NCI-H748 (cell line): ENCODE data around the gene KSR1.
A peak's percentile ranks its signal among the peaks of the same experiment; 100 is the strongest.

Experiments
- DNase-seq: peaks from one replicate; lab custom pipeline; 2025; ENCODE audit not compliant: unreplicated experiment; lab: John Stamatoyannopoulos, UW

Gene KSR1

DNA sequence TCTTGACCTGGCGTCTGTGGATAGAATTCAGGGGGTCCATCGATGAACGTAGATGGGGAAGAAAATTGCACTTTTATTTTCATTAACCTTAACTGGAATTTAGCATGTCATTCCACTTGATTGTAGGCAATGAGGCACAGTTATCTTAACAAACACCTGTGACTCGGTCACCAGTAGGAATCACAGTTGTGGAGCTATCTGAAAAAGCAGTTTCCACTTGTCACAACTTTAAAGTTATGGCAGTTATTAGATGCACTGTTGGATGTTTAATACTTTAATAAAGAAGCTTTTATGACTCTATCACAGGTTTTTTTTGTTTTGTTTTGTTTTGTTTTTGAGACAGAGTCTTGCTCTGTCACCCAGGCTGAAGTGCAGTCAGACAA, 91.0 kb downstream of the KSR1 start:
- no peak for DNase-seq

DNA sequence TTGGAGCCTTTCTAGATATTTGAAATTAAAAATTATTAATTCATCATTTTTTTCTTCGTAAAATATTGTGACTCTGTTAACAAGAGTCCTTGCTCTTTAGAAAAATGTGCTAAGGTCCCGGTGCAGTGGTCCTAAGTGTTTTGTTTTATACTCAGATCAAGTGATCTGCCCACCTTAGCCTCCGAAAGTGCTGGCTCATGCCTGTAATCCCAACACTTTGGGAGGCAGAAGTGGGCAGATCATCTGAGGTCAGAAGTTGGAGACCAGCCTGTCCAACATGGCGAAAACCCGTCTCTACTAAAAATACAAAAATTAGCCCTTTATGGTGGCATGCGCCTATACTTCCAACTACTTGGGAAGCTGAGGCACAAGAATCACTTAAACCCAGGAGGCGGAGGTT, 92.1 kb downstream of the KSR1 start:
- DNase-seq = no peak

DNA sequence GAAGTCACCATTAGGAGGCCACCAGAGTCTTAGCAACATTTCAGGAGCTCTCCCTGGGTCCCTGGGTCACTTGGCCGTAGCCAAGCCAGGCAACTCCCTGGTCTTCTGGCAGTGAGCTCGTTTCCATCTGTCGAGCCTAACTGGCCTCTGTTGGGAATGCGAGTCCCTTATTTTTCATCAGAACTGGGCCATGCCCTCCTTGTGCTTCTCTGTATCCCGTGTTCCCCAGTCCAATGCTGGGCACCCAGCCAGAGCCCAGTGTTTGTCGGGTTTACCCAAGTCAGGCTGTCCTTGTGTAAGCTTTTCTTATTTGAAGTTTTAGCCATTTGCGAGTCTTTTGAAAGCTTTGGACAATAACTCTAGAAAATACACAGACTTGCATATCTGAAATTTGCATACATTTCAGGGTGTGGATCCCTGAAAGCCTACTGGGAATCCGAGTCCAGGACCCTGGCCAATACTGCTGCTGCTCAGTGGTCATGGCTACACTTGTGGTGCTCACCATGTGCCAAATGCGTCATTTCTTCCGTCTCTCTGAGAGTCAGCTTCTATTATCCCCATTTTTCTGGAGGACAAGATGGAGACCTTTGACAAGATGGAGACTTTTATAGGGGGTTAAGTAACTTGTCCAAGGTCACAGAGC, 93.1 kb downstream of the KSR1 start:
- DNase-seq = no peak

GRCh38 chr17:27550291-27550930, 94.2 kb downstream of the KSR1 start:
- DNase-seq = no peak

DNA sequence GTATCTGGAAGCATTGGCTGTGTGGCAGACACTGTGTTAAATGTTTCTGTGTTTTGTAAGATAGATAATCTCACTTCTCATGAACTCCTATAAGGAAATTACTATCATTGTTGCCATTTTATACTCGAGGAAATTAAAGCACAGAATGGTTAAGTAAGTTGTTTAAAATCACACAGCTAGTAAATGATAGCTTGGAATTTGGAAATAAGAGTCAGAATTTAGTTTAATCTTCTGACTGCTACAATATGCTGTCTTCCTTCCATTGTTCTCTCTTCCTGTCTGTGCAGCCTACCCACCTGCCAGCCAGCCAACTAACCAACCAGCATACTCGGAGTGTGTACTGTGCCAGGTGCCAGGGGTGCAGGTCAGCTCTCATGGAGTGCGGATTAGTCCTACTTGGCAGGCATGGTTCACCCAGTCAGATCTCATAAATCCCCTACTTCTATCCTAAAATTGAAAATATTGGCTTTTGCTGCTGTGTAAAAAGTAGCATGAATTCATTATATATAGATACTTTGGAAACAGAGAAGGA, 94.8 kb downstream of the KSR1 start:
- DNase-seq = peak; percentile 10

- no peak for DNase-seq
Observed at GRCh38 chr17:27551701-27552248, 95.5 kb downstream of the KSR1 start.

DNA sequence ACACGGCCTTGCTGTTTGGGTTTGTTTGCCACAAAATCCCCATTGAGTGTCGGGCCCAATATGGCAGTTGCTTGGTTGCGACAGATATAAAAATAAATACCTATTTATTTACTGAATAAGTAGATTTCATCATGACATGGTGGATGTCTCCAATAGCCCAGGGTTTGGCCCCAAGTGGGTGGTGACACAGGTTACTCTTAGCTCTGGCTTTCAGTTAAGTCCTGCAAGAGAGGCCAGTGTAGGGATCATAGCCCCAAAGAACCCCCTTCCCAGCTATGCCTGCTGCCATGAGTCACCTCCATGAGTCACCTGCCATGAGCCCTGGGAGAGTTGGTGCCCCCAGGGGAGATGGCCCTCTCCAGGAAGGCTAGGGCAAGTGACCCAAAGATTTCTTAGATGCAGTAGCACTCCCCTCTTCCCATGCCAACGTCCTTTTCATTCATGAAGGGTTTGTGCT, 96.1 kb downstream of the KSR1 start:
- no peak for DNase-seq

GRCh38 chr17:27553019-27553511, 96.8 kb downstream of the KSR1 start:
- DNase-seq = no peak

DNA sequence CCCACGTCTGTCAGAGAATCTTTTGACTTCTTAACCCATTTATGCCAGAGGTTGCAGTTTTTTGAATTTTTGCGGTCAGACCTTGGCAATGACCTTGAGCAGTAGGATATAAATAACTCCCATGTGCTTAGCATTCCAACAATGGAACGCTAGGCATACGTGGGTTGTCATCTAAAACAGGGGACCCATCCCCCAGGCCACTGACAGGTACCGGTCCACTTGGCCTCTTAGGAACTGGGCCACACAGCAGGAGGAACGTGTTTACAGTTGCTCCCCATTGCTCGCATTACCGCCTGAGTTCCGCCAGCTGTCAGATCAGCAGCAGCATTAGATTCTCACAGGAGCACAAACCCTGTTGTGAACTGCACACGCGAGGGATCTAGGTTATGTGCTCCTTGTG, 97.9 kb downstream of the KSR1 start:
- no peak for DNase-seq

DNA sequence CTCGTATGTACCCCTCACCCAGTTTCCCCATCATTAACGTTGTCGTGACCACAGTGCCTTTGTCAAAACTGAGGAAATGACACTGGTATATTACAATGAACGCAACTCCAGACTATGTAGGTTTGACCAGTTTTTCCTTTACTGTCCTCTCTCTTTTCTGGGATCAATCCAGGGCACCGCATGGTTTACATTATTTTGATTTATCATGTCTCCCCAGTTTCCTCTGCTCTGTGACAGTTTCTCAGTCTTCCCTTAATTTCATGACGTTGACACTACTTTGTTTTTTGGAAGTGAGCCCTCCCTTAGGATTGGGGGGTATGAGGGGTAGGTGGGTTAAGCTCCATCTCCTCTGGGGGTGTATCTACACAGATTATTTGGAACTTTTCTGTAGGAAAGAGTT, 98.7 kb downstream of the KSR1 start:
- no peak for DNase-seq

DNA sequence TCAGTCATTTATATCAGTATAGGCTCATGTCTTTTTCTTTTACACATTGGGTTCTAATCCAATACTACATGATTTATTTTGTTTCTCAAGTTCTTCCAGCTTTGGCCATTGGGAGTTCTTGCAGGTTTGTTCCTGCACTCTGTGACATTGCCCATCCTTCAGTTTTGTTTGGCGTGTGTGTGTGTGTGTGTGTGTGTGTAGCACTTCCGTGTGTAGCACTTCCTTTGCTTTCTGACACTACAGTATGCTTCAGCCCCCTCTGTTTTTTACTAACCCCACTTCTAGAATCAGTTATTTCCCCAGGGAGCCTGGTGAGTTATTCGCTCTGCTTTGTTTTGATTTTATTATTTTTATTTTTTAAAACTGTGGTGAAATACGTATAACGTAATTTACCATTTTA, 99.1 kb downstream of the KSR1 start:
- no peak for DNase-seq

DNA sequence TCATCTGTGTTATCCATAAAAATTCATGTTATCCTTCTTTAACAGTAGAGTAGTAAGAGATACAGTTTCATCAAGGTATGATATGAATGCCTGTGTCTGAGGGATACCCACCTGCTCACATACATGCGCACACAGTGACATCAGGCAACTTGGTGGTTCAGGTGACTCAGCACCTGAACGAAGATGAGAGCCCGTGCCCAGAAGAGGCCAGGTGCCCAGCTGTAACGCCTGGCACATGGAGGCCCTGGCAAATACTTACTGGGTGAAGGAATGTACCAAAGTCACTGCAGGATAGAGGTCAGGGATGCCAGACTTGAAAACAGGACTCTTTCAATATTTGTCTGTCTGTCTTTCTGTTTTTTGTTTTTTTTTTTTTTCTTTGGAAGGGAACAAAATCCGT, 102.1 kb downstream of the KSR1 start:
- DNase-seq = no peak

- no peak for DNase-seq
Observed at GRCh38 chr17:27558842-27559505, 102.7 kb downstream of the KSR1 start.

- DNase-seq = no peak
Observed at GRCh38 chr17:27559506-27560481, 103.5 kb downstream of the KSR1 start.

DNA sequence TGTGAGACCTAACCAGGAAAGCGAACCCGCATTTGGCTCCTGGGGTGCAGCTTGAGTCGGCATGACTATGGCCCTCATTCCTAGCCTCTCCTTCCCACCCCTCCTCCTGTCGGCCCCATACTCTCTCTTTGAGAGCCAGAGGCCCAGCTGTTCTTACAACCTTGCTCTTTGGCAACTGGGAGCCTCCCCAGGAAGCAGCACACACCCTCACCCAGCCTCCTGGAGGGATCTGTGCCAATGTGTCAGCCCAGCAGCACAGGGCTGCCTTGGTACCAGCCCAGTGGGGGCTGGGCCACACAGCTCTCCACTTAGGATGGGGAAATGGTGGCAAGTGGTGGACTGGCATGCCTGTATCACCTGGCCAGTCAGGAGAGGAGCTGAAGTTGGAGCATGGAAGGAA, 104.4 kb downstream of the KSR1 start:
- no peak for DNase-seq

GRCh38 chr17:27562777-27563455, 106.7 kb downstream of the KSR1 start:
- no peak for DNase-seq

GRCh38 chr17:27563532-27563931, 107.3 kb downstream of the KSR1 start:
- no peak for DNase-seq

DNA sequence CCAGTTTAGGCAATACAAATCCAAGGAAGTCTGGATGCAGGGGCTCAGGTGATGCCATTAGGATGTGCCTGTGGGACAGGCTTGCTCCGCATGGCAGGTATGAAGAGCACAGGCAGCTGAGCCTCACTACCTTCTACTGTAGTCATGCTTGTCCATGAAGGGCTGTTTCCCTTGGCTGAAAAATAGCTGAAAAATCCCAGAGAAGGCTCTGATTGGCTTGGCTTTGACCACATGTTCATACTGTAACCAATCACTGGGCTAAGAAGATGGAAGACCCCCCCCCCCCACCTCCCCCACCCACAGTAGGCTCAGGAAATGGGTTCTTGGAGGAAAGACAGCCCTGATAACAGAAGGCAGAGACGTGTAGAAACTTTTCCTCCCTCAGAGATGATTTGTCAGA, 108.2 kb downstream of the KSR1 start:
- DNase-seq = no peak

- DNase-seq = no peak
Observed at GRCh38 chr17:27565874-27566670, 109.8 kb downstream of the KSR1 start.
